T-cell (primary cell): ENCODE measurements around the gene FHOD3. TPM values are rescaled to one million over a fixed set of nuclear protein-coding genes. Genes with fewer than 3 reads are reported as not detected.

Experiments used
- ATAC-seq, 4 experiments: fragments of 200-7000 bp in 3 of 4; fragments of 150-1000 bp in 1 of 4; cut with Tn5 transposase; replicated peaks in 1 of 4; 1 replicate in 3 of 4; 2 replicates in 1 of 4; pipeline ENCODE4 v1.10.0; 2021; ENCODE audit warnings: moderate library complexity in 3 of 4, mild to moderate bottlenecking in 2 of 4, moderate number of reproducible peaks in 1 of 4
- CTCF ChIA-PET, 2 donors: fragments of 300-600 bp; sonication (Branson Sonifier 250); formaldehyde crosslinking; loops; one replicate each; lab custom pipeline; 2022; ENCODE audit warnings: antibody characterized with exemption in 2 of 2; lab: Charles Lee
- POLR2A ChIA-PET, 2 donors: fragments of 300-600 bp; sonication (Branson Sonifier 250); formaldehyde crosslinking; loops; one replicate each; lab custom pipeline; 2022; ENCODE audit warnings: antibody characterized with exemption in 2 of 2; lab: Charles Lee
- DNase-seq, 35 experiments: peaks; one replicate each; pipeline versions ENCODE4 v3.0.0 to v3.0.0-alpha.2; 2013 to 2023
- H3K27ac ChIP-seq: one replicate; pipeline ENCODE4 v1.5.1; 2013; ENCODE audit warnings: low read length
- H3K27me3 ChIP-seq, 2 experiments: replicated peaks in 1 of 2; 1 replicate in 1 of 2; 2 replicates in 1 of 2; pipeline versions ENCODE4 v1.6.1 to v1.7.0; 2013; ENCODE audit warnings: low read length in 1 of 2, mixed read lengths in 1 of 2; ENCODE audit not compliant: control insufficient read depth in 2 of 2, insufficient read depth in 2 of 2; ENCODE audit errors: extremely low read depth in 1 of 2
- H3K36me3 ChIP-seq, 2 donors: 1 replicate in 1 of 2; 2 replicates in 1 of 2; pipeline versions ENCODE4 v1.6.1 to v1.7.0; 2013; ENCODE audit warnings: low read length in 1 of 2; ENCODE audit not compliant: control insufficient read depth in 2 of 2, insufficient read depth in 1 of 2; ENCODE audit errors: extremely low read depth in 1 of 2
- H3K4me1 ChIP-seq, 2 experiments: 1 replicate in 1 of 2; 2 replicates in 1 of 2; pipeline versions ENCODE4 v1.6.1 to v1.7.0; 2013; ENCODE audit warnings: low read length in 2 of 2, mixed read lengths in 1 of 2; ENCODE audit not compliant: insufficient read depth in 2 of 2, control insufficient read depth in 1 of 2; ENCODE audit errors: extremely low read depth in 1 of 2
- H3K4me3 ChIP-seq, 2 donors: 1 replicate in 1 of 2; 2 replicates in 1 of 2; pipeline versions ENCODE4 v1.5.1 to v1.7.0; 2013; ENCODE audit warnings: mild to moderate bottlenecking in 2 of 2, low read length in 1 of 2, moderate library complexity in 1 of 2; ENCODE audit not compliant: control insufficient read depth in 1 of 2; ENCODE audit errors: extremely low read depth in 1 of 2
- H3K9me3 ChIP-seq: 2 replicates; pipeline ENCODE4 v1.7.0; 2013
- H3K27ac Mint-ChIP-seq, 2 donors: one replicate each; pipeline ENCODE4 v1.8.0; 2020 to 2021; ENCODE audit warnings: mild to moderate bottlenecking in 2 of 2, mixed read lengths in 2 of 2
- H3K27me3 Mint-ChIP-seq, 2 donors: one replicate each; pipeline ENCODE4 v1.8.0; 2021 to 2022; ENCODE audit warnings: mixed read lengths in 2 of 2
- H3K36me3 Mint-ChIP-seq: one replicate; pipeline ENCODE4 v1.8.0; 2021; ENCODE audit warnings: mixed read lengths
- H3K4me1 Mint-ChIP-seq, 3 donors: one replicate each; pipeline ENCODE4 v1.8.0; 2020 to 2022; ENCODE audit warnings: mixed read lengths in 3 of 3, mild to moderate bottlenecking in 1 of 3
- H3K4me3 Mint-ChIP-seq, 3 donors: one replicate each; pipeline ENCODE4 v1.8.0; 2020 to 2022; ENCODE audit warnings: mild to moderate bottlenecking in 3 of 3, mixed read lengths in 3 of 3, moderate library complexity in 3 of 3
- H3K9me3 Mint-ChIP-seq, 3 donors: one replicate each; pipeline ENCODE4 v1.8.0; 2020 to 2022; ENCODE audit warnings: mixed read lengths in 3 of 3
- WGBS: methylation state at CpG from one replicate; pipeline ENCODE4 v1.1.5; 2013; ENCODE audit warnings: missing lambda C conversion rate; ENCODE audit not compliant: insufficient coverage; 5-methylcytosine and 5-hydroxymethylcytosine counted together
- total RNA-seq, 35 experiments: library from RNA in 6 of 35; stranded (reverse) in 6 of 35; fragments of 120-200 nt in 1 of 35; gene quantifications; one replicate each; pipeline versions ENCODE4 v1.2.1 to v1.2.4 and lab custom pipeline; 2013 to 2026

Gene FHOD3
- total RNA-seq, 5 donors from 2014 or later (not counting 1 experiment from before 2014, with no cell fraction given): 0.06 TPM; not detected in 4

DNA sequence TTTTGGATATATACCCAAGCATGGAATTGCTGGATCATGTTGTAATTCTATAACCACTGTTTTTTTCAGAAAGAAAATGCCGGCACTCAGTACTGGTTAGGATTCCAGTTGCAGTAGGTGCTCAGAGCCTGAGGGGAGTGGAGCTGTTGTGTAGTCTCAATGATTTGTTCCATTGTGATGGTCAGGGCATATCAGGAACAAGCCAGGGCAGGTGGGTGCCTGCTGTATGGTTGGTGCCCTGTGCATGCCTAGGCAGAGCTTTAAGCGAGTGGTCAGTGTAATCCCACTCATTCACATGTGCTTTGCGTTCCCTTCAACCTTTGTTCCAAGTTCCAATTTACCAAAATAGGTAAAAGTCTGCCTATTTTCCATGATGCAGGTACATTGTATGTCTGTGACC lies 100.9 kb downstream of the FHOD3 start:
- Mint-ChIP-seq H3K9me3 (peaks cover 0 to 19% (median 2%) of the 10 kb centered on the region in 3 donors), H3K27me3 (peaks cover 12 to 20% of the 10 kb centered on the region in 2 donors), H3K4me1 (no peaks in the 10 kb centered on the region), H3K36me3 (no peaks in the 10 kb centered on the region), H3K27ac (no peak overlapping the region), H3K4me3 (no peak overlapping the region)
- ChIA-PET CTCF (interaction anchor here in 1 of 2 donors (0.6 kb wide), 1 partner anchor 1771 kb away, joined by 4 read pairs; no protein-coding TSS in a partner anchor), POLR2A (no interaction called here)
- H3K27me3 ChIP-seq: peaks cover 0 to 6% of the 10 kb centered on the region in 2 experiments
- no peak overlapping the region for H3K4me3 ChIP-seq
- ATAC-seq (no peak), DNase-seq (no peak)
- H3K9me3 ChIP-seq: peaks cover 6% of the 10 kb centered on the region
- H3K36me3 ChIP-seq: no peaks in the 10 kb centered on the region
- no peaks in the 10 kb centered on the region for H3K4me1 ChIP-seq
- 91% methylated on average over 1 of the region's 3 CpGs for WGBS
- no peak overlapping the region for H3K27ac ChIP-seq

DNA sequence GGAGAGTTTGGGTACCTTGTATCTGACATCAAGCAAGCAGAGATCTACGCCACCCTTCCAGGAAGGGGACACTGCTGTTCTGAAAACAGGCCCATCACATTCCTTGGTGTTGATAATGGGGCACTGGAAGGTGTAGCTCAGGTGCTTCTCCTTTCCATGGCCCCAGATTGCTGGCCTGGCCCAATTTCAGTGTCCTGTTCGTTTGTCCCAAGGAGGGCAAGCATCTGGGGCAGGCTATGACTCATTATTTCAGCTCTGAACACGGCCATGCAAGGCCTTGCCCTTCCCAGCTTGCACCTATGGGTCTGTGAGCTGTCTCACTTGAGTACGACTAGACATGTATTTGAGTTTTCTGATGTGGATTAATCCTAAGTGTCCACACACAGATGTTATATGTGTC lies 101.5 kb downstream of the FHOD3 start:
- H3K4me3 Mint-ChIP-seq: no peak overlapping the region
- ATAC-seq (no peak), DNase-seq (no peak)
- POLR2A ChIA-PET: no interaction called here
- Histone ChIP-seq H3K4me1 (no peaks in the 10 kb centered on the region), H3K9me3 (peaks cover 6% of the 10 kb centered on the region), H3K36me3 (no peaks in the 10 kb centered on the region), H3K27me3 (peaks cover 0 to 6% of the 10 kb centered on the region in 2 experiments), H3K27ac (no peak overlapping the region), H3K4me3 (no peak overlapping the region)
- no peaks in the 10 kb centered on the region for H3K36me3 Mint-ChIP-seq
- peaks cover 0 to 19% (median 2%) of the 10 kb centered on the region in 3 donors for H3K9me3 Mint-ChIP-seq
- CTCF ChIA-PET: interaction anchor here in 1 of 2 donors (0.6 kb wide), 2 partner anchors 174 to 1772 kb away, joined by 4 to 7 read pairs; no protein-coding TSS in a partner anchor
- 56% methylated on average over 3 of the region's 4 CpGs for WGBS
- H3K27ac Mint-ChIP-seq: no peak overlapping the region
- peaks cover 9 to 20% of the 10 kb centered on the region in 2 donors for H3K27me3 Mint-ChIP-seq
- H3K4me1 Mint-ChIP-seq: no peaks in the 10 kb centered on the region

DNA sequence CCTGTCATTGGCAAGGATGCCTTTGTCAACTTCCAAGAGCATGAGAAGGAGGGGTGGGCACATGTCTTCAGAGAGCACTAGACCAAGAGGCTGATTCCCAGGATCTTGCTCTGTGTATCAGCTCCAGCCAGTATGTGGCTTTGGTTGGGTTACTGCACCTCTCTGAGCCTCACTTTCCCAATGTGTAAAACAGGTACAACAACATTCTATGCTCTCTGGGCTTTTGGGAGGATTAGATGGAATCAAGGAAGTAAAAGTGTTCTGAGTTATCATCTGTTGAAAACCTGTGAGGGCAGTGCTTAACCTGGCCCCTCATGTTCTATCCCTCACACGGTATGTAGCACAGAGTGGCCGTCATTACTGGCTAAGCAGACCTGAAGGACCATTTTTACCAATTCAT lies 103.9 kb downstream of the FHOD3 start:
- WGBS: no CpG with 5 or more reads among the region's 2 CpGs
- H3K4me3 Mint-ChIP-seq: no peak overlapping the region
- H3K27me3 Mint-ChIP-seq: peaks cover 9 to 20% of the 10 kb centered on the region in 2 donors
- H3K27ac Mint-ChIP-seq: no peak overlapping the region
- H3K4me1 Mint-ChIP-seq: no peaks in the 10 kb centered on the region
- Histone ChIP-seq H3K27ac (no peak overlapping the region), H3K9me3 (peaks cover 4% of the 10 kb centered on the region), H3K4me3 (no peak overlapping the region), H3K27me3 (peaks cover 0 to 6% of the 10 kb centered on the region in 2 experiments), H3K4me1 (no peaks in the 10 kb centered on the region), H3K36me3 (no peaks in the 10 kb centered on the region)
- no peak for ATAC-seq
- DNase-seq: no peak
- CTCF ChIA-PET: no interaction called here
- no peaks in the 10 kb centered on the region for H3K36me3 Mint-ChIP-seq
- POLR2A ChIA-PET: no interaction called here
- H3K9me3 Mint-ChIP-seq: peaks cover 0 to 8% (median 0%) of the 10 kb centered on the region in 3 donors

DNA sequence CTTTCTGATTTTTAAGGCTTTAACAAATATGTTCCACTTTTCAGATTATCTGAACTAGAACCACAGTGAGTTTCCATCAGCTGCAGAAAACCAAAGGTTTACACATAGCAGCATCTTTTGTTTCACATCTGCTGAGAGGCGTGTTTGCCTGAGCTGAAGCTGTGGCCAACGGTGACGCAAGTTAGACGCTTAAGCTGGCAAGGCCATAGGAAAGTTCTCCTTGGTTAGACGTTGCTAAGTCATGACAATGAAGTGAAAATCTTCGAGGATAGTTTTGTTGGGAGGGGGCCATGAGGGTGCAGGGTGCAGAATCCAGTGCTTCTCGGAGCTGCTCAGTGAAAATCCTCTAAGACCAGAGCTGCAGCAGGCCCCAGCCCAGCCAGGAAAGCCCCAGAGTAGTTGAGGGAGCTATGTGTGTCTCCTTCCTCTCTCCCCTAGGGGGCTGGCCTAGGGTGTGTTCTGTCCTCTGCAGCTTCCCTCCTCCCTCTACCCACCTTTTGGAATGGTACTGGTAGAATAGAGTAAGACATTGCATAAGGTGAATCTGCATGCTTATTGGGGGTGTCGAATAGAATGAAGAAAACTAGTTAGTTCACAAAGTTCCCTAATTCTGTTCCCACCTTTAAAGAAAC lies 105.4 kb downstream of the FHOD3 start:
- CTCF ChIA-PET: no interaction called here
- POLR2A ChIA-PET: no interaction called here
- peaks cover 0 to 6% of the 10 kb centered on the region in 2 experiments for H3K27me3 ChIP-seq
- no peaks in the 10 kb centered on the region for H3K4me1 ChIP-seq
- Mint-ChIP-seq H3K36me3 (no peaks in the 10 kb centered on the region), H3K27ac (no peak overlapping the region), H3K4me1 (no peaks in the 10 kb centered on the region), H3K27me3 (peaks cover 9 to 20% of the 10 kb centered on the region in 2 donors), H3K4me3 (no peak overlapping the region), H3K9me3 (no peaks in the 10 kb centered on the region)
- no peaks in the 10 kb centered on the region for H3K36me3 ChIP-seq
- ATAC-seq (no peak), DNase-seq (no peak)
- no peak overlapping the region for H3K27ac ChIP-seq
- no peak overlapping the region for H3K4me3 ChIP-seq
- 73% methylated on average over 7 of the region's 8 CpGs for WGBS
- no peaks in the 10 kb centered on the region for H3K9me3 ChIP-seq

DNA sequence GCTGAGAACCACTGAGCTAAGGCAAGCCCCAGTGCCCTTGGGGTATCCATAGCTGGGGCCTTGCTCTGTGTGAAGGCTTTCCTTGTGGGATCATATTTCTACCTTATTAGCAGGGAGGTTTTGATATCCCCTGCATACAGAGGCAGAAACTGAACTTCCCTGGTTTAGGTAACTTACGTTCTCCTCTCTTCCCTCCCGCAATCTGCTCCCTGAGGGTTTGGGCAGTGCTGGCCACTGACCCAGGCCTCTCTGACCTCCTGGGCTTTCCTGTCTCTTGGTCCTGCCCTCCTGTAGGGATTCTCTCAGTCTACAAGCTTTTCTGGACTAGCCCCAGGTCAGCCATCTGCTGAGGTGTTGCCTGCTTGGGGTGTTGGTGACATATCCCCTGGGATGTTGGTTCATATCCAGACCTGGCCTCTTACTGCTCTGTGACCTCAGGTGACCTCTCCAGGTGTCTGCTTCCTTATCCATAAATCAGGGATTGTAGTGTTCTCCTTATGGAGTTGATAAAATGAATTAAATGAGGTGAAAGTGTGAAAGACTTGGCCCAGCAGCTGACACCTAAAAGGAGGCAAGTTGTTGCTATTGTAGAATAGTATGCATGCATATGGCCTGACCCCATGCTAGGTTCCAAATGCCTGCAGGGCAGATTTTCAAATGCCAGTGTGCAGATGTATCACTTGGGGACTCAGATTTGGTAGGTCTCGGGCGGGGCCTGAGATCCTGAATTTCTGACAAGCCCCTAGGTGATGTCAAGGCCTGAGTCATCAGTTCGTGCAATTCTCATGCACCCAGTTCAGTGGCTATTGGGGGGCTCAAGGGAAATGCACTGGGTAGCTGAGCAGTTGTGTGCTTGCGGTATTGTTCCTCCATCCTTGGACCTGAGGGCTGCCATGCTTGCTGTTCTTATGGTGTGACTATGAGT lies 106.6 kb downstream of the FHOD3 start:
- CTCF ChIA-PET: no interaction called here
- H3K27ac Mint-ChIP-seq: no peak overlapping the region

DNA sequence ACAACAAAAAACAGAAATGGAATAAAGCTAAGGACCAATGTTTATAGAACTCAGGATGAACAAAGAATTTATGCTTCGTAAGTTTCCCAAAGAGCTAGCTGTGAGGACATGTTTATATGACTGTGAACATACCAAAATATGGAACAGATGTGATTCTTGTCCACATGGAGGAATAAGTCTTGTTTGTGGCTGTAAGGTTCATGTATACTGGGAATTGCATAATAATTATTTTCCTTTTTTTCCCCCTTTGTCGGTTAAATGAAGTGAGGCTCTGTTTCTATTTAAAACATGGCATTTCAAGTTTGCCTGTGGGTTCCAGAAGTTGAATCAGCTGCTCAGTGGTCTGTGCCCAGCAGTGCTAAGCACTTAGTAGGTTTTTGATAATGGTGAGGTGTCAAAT lies 108.1 kb downstream of the FHOD3 start:
- H3K27me3 ChIP-seq: peaks cover 0 to 6% of the 10 kb centered on the region in 2 experiments
- no peaks in the 10 kb centered on the region for H3K9me3 ChIP-seq
- WGBS: no CpG with 5 or more reads among the region's 2 CpGs
- Mint-ChIP-seq H3K27ac (no peak overlapping the region), H3K36me3 (no peaks in the 10 kb centered on the region), H3K27me3 (peaks cover 2 to 7% of the 10 kb centered on the region in 2 donors), H3K4me3 (no peak overlapping the region), H3K4me1 (no peaks in the 10 kb centered on the region), H3K9me3 (no peaks in the 10 kb centered on the region)
- H3K36me3 ChIP-seq: no peaks in the 10 kb centered on the region
- DNase-seq: no peak
- ChIA-PET CTCF (no interaction called here), POLR2A (interaction anchor here in 1 of 2 donors (0.6 kb wide), 1 partner anchor 28 kb away, joined by 4 read pairs; no protein-coding TSS in a partner anchor)
- no peak for ATAC-seq
- H3K27ac ChIP-seq: no peak overlapping the region
- H3K4me1 ChIP-seq: no peaks in the 10 kb centered on the region
- H3K4me3 ChIP-seq: no peak overlapping the region

More for the DNA sequence above, 106.6 kb downstream of the FHOD3 start:
- DNase-seq (no peak), ATAC-seq (no peak)
- Histone ChIP-seq H3K9me3 (no peaks in the 10 kb centered on the region), H3K27me3 (peaks cover 0 to 6% of the 10 kb centered on the region in 2 experiments), H3K36me3 (no peaks in the 10 kb centered on the region), H3K4me3 (no peak overlapping the region), H3K27ac (no peak overlapping the region), H3K4me1 (no peaks in the 10 kb centered on the region)
- no peaks in the 10 kb centered on the region for H3K9me3 Mint-ChIP-seq
- no peak overlapping the region for H3K4me3 Mint-ChIP-seq
- H3K27me3 Mint-ChIP-seq: peaks cover 7 to 16% of the 10 kb centered on the region in 2 donors
- POLR2A ChIA-PET: no interaction called here
- WGBS: 84% methylated on average over 4 of the region's 6 CpGs
- no peaks in the 10 kb centered on the region for H3K4me1 Mint-ChIP-seq
- H3K36me3 Mint-ChIP-seq: no peaks in the 10 kb centered on the region
